Measurements from ENCODE around the gene NECTIN1.

Gene NECTIN1

GRCh38 chr11:119663279-119663678 is 65.7 kb downstream of the NECTIN1 start:
- TF ChIP-seq CTCF (IDR thresholded peaks at IDR 0.05; ENCODE audit: control insufficient read depth, insufficient read depth, low read depth, low read length, missing control alignments), result no peak
- H3K4me3 ChIP-seq (ENCODE audit: control insufficient read depth, low read depth, low read length), result no peak overlapping the region
- no peak for DNase-seq (ENCODE audit: low read depth)

- TF ChIP-seq CTCF (IDR thresholded peaks at IDR 0.05; ENCODE audit: control insufficient read depth, insufficient read depth, low read depth, low read length, missing control alignments), result no peak
- H3K4me3 ChIP-seq (ENCODE audit: control insufficient read depth, low read depth, low read length), result no peak overlapping the region
- no peak for DNase-seq (ENCODE audit: low read depth)
Observed at GRCh38 chr11:119661226-119661625, 67.8 kb downstream of the NECTIN1 start.

GRCh38 chr11:119659971-119660723 is 68.9 kb downstream of the NECTIN1 start:
- TF ChIP-seq CTCF (IDR thresholded peaks at IDR 0.05; ENCODE audit: control insufficient read depth, insufficient read depth, low read depth, low read length, missing control alignments), result no peak
- no peak for DNase-seq (ENCODE audit: low read depth)
- H3K4me3 ChIP-seq (ENCODE audit: control insufficient read depth, low read depth, low read length), result no peak overlapping the region

- TF ChIP-seq CTCF (IDR thresholded peaks at IDR 0.05; ENCODE audit: control insufficient read depth, insufficient read depth, low read depth, low read length, missing control alignments), result no peak
- H3K4me3 ChIP-seq (ENCODE audit: control insufficient read depth, low read depth, low read length), result no peak overlapping the region
- no peak for DNase-seq (ENCODE audit: low read depth)
Observed at GRCh38 chr11:119652907-119653659, 75.9 kb downstream of the NECTIN1 start.

GRCh38 chr11:119651802-119652584 is 77.0 kb downstream of the NECTIN1 start:
- no peak overlapping the region for H3K4me3 ChIP-seq (ENCODE audit: control insufficient read depth, low read depth, low read length)
- no peak for DNase-seq (ENCODE audit: low read depth)
- TF ChIP-seq CTCF (IDR thresholded peaks at IDR 0.05; ENCODE audit: control insufficient read depth, insufficient read depth, low read depth, low read length, missing control alignments), result no peak

GRCh38 chr11:119650251-119650650 is 78.7 kb downstream of the NECTIN1 start:
- DNase-seq (ENCODE audit: low read depth), result no peak
- TF ChIP-seq CTCF (IDR thresholded peaks at IDR 0.05; ENCODE audit: control insufficient read depth, insufficient read depth, low read depth, low read length, missing control alignments), result no peak
- no peak overlapping the region for H3K4me3 ChIP-seq (ENCODE audit: control insufficient read depth, low read depth, low read length)

Data from AG09309 (cell line).